ENCODE measurements around the gene MAL.

DNA sequence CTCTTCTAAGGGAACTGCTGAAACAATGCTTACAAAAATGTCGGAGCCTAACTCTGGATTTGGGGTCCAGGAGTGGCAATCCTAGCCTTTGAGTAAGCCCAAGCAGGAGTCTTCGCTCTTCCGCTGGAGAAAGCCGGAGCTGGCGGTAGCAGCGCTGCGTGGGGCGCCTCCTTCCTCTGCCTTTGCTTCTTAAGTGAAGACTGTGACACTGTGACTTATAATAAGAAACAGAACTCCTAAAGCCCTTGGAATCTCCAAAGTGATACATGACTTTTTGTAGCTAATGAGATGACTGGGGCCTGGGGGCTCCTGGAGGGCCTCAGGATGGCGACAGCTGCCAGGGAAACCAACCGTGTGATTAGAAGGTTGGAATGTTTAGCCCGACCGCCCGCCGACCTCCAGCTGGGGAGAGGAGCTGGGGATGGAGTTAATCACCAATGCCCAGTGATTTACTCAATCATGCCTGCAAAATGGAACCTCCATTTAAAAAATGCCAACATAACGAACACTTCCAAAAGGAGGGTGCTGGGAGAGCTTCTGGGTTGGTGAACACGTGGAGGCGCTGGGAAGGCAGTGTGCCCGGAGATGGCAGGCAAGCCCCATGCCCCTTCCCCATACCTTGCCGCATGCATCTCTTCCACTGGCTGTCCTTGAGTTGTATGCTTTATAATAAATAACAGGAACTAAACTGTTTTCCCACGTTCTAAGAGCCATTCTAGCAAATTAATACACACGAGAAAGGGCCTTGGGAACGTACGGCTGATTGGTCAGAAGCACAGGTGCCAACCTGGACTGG lies 29.0 kb upstream of the MAL start:
- TF ChIP-seq, protein P1, sequence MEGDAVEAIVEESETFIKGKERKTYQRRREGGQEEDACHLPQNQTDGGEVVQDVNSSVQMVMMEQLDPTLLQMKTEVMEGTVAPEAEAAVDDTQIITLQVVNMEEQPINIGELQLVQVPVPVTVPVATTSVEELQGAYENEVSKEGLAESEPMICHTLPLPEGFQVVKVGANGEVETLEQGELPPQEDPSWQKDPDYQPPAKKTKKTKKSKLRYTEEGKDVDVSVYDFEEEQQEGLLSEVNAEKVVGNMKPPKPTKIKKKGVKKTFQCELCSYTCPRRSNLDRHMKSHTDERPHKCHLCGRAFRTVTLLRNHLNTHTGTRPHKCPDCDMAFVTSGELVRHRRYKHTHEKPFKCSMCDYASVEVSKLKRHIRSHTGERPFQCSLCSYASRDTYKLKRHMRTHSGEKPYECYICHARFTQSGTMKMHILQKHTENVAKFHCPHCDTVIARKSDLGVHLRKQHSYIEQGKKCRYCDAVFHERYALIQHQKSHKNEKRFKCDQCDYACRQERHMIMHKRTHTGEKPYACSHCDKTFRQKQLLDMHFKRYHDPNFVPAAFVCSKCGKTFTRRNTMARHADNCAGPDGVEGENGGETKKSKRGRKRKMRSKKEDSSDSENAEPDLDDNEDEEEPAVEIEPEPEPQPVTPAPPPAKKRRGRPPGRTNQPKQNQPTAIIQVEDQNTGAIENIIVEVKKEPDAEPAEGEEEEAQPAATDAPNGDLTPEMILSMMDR (IDR thresholded peaks at IDR 0.05; ENCODE audit: poor library complexity, severe bottlenecking), result no peak
- TF ChIP-seq POLR2AphosphoS5 (IDR thresholded peaks at IDR 0.05) (no peak), EZH2 (IDR thresholded peaks at IDR 0.05; ENCODE audit: borderline replicate concordance, insufficient read depth, low read length, poor library complexity, severe bottlenecking) (no peak), RAD21 (conservative IDR thresholded peaks at IDR 0.05) (no peak), SMC3 (conservative IDR thresholded peaks at IDR 0.05; ENCODE audit: poor library complexity) (no peak), TAF1 (IDR thresholded peaks at IDR 0.05; ENCODE audit: low read depth) (no peak), MXI1 (conservative IDR thresholded peaks at IDR 0.05; ENCODE audit: poor library complexity, severe bottlenecking) (no peak)
- TF ChIP-seq, protein P2, sequence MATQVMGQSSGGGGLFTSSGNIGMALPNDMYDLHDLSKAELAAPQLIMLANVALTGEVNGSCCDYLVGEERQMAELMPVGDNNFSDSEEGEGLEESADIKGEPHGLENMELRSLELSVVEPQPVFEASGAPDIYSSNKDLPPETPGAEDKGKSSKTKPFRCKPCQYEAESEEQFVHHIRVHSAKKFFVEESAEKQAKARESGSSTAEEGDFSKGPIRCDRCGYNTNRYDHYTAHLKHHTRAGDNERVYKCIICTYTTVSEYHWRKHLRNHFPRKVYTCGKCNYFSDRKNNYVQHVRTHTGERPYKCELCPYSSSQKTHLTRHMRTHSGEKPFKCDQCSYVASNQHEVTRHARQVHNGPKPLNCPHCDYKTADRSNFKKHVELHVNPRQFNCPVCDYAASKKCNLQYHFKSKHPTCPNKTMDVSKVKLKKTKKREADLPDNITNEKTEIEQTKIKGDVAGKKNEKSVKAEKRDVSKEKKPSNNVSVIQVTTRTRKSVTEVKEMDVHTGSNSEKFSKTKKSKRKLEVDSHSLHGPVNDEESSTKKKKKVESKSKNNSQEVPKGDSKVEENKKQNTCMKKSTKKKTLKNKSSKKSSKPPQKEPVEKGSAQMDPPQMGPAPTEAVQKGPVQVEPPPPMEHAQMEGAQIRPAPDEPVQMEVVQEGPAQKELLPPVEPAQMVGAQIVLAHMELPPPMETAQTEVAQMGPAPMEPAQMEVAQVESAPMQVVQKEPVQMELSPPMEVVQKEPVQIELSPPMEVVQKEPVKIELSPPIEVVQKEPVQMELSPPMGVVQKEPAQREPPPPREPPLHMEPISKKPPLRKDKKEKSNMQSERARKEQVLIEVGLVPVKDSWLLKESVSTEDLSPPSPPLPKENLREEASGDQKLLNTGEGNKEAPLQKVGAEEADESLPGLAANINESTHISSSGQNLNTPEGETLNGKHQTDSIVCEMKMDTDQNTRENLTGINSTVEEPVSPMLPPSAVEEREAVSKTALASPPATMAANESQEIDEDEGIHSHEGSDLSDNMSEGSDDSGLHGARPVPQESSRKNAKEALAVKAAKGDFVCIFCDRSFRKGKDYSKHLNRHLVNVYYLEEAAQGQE (IDR thresholded peaks at IDR 0.05; ENCODE audit: borderline replicate concordance), result no peak

All from neural cell (in vitro differentiated cells).